AG04449 (cell line): ENCODE data around the gene EPC1.
A peak's percentile ranks its signal among the peaks of the same experiment; 100 is the strongest.

ENCODE experiments used
- CTCF ChIA-PET: fragments of 350-600 bp; formaldehyde crosslinking; extraction: SDS; loops from one replicate; lab custom pipeline; 2021; ENCODE audit warnings: antibody characterized with exemption; lab: Yijun Ruan, JAX
- POLR2A ChIA-PET: fragments of 400-600, 350-600 bp; formaldehyde crosslinking; extraction: SDS; loops from one replicate; lab custom pipeline; 2020; ENCODE audit warnings: antibody characterized with exemption, inconsistent platforms; lab: Yijun Ruan, JAX
- DNase-seq: peaks from one replicate; pipeline ENCODE4 v3.0.0-alpha.2; 2010; ENCODE audit warnings: low read depth, low spot score
- H3K4me3 ChIP-seq: 2 replicates; pipeline ENCODE4 v1.5.1; 2011; ENCODE audit warnings: low read depth, mild to moderate bottlenecking, control low read depth, low read length
- TF ChIP-seq, protein P1 (sequence below): IDR thresholded peaks from one replicate; pipeline ENCODE4 v1.5.1; 2011; ENCODE audit warnings: mild to moderate bottlenecking, moderate library complexity, low read length, control low read depth, inconsistent platforms; ENCODE audit not compliant: insufficient read depth; ENCODE audit errors: missing control alignments

EPC1 gene

DNA sequence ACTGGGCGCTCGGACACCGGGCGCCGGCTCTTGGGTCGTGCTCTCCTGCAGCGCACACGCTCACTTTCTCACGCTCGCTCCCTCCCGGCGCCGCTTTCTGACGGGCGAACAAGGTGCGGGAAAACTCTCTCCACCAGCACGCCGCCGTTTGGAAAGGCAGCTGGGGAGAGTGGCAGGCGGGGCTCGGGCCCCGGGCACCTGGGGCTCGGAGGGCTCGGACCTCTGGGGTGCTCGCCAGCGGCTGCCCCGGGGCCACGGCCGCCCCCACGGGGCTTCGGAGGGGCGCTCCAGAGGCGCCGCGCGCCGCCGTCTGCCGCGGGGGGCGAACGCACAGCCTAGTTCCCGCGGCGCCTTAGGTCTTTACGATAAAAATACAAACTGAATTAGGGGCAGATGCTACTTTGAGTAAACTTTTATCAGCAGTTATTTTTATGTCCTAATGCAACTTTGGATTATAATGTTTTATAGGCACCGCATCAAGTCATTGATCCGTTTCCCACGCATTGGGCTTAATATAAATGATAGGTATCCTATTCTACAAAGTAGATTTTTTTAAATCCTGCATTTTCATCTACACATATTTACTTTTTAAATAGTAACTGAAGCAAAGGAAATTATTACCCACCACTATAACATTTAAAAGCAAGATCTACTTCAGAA, 535 bp upstream of the EPC1 start:
- CTCF ChIA-PET = interaction anchor here (1.2 to 1.5 kb wide), 4 partner anchors 10 to 92 kb away, joined by 3 to 4 read pairs (median 4); no protein-coding TSS in a partner anchor
- DNase-seq = no peak
- POLR2A ChIA-PET = no interaction called here
- H3K4me3 ChIP-seq = peak overlapping the region; percentile 94
- TF ChIP-seq, protein P1, sequence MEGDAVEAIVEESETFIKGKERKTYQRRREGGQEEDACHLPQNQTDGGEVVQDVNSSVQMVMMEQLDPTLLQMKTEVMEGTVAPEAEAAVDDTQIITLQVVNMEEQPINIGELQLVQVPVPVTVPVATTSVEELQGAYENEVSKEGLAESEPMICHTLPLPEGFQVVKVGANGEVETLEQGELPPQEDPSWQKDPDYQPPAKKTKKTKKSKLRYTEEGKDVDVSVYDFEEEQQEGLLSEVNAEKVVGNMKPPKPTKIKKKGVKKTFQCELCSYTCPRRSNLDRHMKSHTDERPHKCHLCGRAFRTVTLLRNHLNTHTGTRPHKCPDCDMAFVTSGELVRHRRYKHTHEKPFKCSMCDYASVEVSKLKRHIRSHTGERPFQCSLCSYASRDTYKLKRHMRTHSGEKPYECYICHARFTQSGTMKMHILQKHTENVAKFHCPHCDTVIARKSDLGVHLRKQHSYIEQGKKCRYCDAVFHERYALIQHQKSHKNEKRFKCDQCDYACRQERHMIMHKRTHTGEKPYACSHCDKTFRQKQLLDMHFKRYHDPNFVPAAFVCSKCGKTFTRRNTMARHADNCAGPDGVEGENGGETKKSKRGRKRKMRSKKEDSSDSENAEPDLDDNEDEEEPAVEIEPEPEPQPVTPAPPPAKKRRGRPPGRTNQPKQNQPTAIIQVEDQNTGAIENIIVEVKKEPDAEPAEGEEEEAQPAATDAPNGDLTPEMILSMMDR = no peak

DNA sequence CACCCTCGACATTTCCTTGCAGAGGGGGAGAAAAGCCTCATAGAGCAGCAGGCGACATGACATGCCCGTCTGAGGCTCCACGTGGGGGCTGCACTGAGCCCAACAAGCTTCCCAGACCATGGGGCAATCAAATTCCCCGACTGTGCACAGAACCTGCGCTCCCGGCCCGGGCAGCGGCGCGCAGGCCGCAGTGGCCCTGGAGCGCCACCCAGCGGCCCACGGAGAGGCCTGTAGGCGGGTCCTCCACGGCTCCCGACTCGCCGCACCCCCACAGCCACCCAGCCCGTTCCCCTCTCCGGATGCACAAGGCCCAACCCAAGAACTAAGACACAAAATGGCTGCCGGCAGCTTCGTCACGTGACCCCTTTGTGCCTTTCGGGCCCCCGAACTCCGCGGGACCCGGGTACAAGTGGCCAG, 816 bp downstream of the EPC1 start:
- CTCF ChIA-PET = interaction anchor here (0.6 to 5.6 kb wide), 32 partner anchors 11 to 660 kb away, joined by 3 to 70 read pairs (median 4); no protein-coding TSS in a partner anchor
- DNase-seq = peak; percentile 73
- TF ChIP-seq, protein P1 = peak; percentile 90
- peak overlapping the region; percentile 94 for H3K4me3 ChIP-seq
- POLR2A ChIA-PET = interaction anchor here (1.2 kb wide), 1 partner anchor 9 kb away, joined by 3 read pairs; no protein-coding TSS in a partner anchor

DNA sequence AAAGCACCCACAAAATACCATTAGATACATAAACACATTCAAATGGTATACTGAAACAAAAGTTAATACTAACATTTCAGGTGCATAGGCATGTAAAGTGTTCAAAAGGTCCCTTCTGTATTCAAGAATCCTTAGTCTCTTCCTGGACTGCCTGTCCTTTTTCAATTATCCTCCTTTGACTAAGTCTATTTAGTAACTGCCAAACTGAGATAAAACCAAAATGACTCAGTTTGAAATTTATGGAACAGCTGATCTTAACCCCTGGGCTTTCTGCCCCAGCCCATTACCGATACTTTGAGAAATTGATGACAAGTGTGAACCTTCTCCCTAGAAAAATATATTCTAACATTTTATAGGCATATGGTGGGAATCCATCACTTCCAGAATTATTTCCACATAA, 5.4 kb downstream of the EPC1 start:
- H3K4me3 ChIP-seq = no peak overlapping the region
- ChIA-PET CTCF (interaction anchor here (0.9 to 5.6 kb wide), 5 partner anchors 8 to 150 kb away, joined by 3 to 70 read pairs (median 3); no protein-coding TSS in a partner anchor), POLR2A (no interaction called here)
- DNase-seq = no peak
- TF ChIP-seq, protein P1 = no peak

DNA sequence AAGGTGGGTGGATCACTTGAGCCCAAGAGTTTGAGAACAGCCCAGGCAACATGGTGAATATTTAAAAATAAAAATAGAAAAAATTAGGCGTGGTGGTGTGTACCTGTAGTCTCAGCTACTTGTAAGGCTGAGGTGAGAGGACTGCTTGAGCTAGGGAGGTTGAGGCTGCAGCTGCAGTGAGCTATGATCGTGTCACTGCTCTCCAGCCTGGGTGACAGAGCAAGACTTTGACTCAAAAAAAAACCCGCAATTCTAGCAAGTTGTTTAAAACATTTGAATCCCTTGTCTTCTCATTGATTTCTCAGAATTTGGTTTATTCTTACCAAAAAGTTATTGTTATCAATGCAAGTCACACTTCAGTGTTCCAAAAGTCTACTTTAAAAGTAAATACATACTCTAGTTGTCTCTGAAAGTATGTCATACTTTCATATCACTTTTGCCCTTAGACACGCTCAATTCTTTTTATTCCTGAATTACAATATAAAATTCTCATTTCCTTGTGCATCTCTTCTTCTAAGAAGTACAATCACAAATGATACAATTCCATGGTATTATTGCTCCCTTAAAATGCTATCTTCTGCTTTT, 6.3 kb downstream of the EPC1 start:
- TF ChIP-seq, protein P1 = no peak
- no peak overlapping the region for H3K4me3 ChIP-seq
- ChIA-PET POLR2A (no interaction called here), CTCF (no interaction called here)
- DNase-seq = no peak

DNA sequence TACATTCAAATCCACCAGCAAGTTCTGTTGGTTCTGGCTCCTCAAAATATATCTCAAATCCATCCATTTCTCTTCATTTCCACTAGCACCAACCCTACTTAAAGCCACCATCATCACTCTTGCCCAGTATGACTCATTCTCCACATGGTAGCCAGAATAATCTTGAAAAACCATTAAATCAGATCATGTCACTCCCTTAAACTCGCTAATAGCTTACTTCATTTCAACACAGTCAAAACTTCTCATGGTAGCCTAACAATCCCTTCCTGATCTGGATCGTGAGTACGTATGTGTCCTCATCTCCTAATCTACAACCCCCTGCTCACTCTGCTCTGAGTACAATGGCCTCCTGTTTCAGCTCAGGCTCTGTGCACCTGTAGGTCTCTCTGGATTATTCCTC, 8.7 kb downstream of the EPC1 start:
- CTCF ChIA-PET = interaction anchor here (1.4 kb wide), 1 partner anchor 9 kb away, joined by 5 read pairs; no protein-coding TSS in a partner anchor
- no peak for DNase-seq
- TF ChIP-seq, protein P1 = no peak
- no peak overlapping the region for H3K4me3 ChIP-seq
- POLR2A ChIA-PET = no interaction called here

DNA sequence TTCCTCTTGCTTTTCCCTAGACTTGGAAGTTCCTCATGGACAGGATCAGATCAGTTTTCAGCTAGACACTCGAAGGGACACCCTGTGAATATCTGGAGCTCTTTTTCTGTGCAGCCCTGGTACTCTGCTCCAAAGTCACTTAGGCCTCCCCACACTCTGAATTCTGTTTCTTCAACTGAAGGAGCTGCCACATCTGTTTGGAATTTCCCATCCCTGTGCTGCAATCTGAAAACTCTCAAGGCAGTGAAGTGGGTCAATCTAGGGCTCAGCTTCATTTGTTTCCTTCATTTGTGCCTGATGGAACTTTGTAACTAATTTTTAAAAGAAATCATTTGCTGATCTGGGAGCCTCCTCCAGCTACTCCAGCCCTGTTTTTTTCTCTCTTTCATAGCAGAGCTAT, 9.6 kb downstream of the EPC1 start:
- DNase-seq = no peak
- TF ChIP-seq, protein P1 = no peak
- ChIA-PET CTCF (interaction anchor here (0.9 to 5.4 kb wide), 8 partner anchors 8 to 146 kb away, joined by 3 to 46 read pairs (median 4); partner anchors contain the start of gene CCDC7), POLR2A (interaction anchor here (1.0 kb wide), 1 partner anchor 9 kb away, joined by 3 read pairs; no protein-coding TSS in a partner anchor)
- H3K4me3 ChIP-seq = no peak overlapping the region
